ENCODE results near the gene KDM4F. TPM values are rescaled to one million over a fixed set of nuclear protein-coding genes. Genes with fewer than 3 reads are reported as not detected.

KDM4F gene
- total and polyA plus RNA-seq, 12 donors, result not detected

DNA sequence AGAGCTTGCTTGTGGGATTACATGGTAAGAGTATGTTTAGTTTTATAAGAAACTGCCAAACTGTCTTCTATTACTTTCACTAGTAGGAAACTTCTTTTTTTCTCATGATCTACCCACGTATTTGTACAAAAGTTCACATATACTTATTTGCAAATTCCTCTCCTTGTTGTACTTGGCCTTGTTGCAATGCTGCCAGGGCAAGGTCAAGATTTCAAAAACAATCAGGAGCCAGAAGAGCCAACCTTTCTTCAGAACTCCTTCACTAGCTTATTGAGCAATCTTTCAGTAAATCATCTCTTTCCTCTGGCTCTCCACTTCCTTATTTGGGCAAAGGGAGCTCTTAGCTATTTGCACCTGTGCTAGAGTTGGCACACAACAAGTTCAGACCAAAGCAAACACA lies 27.2 kb downstream of the KDM4F start:
- no peak overlapping the region for H3K4me3 ChIP-seq
- H3K27ac ChIP-seq, result peak overlapping the region in 2 of 5 donors; percentile 13 to 64
- intact Hi-C loops (cut with DNase I), result no loop called here
- H3K4me1 ChIP-seq (replicated peaks in 1 of 2), result peaks cover 24 to 38% of the 10 kb centered on the region in 2 donors
- 0 to 7% (median 5%) methylated on average over 1 of the region's 1 CpG for WGBS, 4 donors
- no peaks in the 10 kb centered on the region for H3K36me3 ChIP-seq (replicated peaks in 1 of 2)
- no peaks in the 10 kb centered on the region for H3K27me3 ChIP-seq
- peak in 6 of 7 donors; percentile 27 to 79 (median 41) for DNase-seq
- no peaks in the 10 kb centered on the region for H3K9me3 ChIP-seq (replicated peaks in 1 of 3)
- no peak for TF ChIP-seq POLR2A (IDR thresholded peaks at IDR 0.05)
- TF ChIP-seq, protein P1, sequence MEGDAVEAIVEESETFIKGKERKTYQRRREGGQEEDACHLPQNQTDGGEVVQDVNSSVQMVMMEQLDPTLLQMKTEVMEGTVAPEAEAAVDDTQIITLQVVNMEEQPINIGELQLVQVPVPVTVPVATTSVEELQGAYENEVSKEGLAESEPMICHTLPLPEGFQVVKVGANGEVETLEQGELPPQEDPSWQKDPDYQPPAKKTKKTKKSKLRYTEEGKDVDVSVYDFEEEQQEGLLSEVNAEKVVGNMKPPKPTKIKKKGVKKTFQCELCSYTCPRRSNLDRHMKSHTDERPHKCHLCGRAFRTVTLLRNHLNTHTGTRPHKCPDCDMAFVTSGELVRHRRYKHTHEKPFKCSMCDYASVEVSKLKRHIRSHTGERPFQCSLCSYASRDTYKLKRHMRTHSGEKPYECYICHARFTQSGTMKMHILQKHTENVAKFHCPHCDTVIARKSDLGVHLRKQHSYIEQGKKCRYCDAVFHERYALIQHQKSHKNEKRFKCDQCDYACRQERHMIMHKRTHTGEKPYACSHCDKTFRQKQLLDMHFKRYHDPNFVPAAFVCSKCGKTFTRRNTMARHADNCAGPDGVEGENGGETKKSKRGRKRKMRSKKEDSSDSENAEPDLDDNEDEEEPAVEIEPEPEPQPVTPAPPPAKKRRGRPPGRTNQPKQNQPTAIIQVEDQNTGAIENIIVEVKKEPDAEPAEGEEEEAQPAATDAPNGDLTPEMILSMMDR (IDR thresholded peaks at IDR 0.05), result no peak

DNA sequence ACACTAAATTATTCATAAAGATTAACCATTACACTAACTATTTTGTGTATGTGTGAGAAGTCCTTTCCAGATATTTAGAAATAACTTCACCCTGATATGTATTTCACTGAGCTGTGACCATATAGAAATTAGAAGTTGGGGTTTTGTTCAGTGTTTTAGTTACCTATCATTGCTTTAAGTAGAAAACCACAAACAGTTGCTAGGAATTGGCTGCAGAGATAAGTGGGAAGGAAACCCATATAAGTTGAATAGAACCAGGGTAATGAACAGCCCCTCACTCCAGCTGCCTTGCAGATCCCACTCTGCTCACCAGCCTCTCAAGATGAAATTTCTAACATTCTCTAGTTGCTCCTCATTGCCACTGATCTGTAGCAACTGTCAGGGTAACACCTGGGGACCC lies 27.8 kb downstream of the KDM4F start:
- no peak overlapping the region for H3K27ac ChIP-seq
- H3K36me3 ChIP-seq (replicated peaks in 1 of 2), result no peaks in the 10 kb centered on the region
- H3K27me3 ChIP-seq, result no peaks in the 10 kb centered on the region
- TF ChIP-seq POLR2A (IDR thresholded peaks at IDR 0.05), result no peak
- TF ChIP-seq, protein P1 (IDR thresholded peaks at IDR 0.05), result no peak
- H3K9me3 ChIP-seq (replicated peaks in 1 of 3), result no peaks in the 10 kb centered on the region
- intact Hi-C loops (cut with DNase I), result no loop called here
- H3K4me1 ChIP-seq (replicated peaks in 1 of 2), result peaks cover 25 to 40% of the 10 kb centered on the region in 2 donors
- no peak for DNase-seq
- no peak overlapping the region for H3K4me3 ChIP-seq

DNA sequence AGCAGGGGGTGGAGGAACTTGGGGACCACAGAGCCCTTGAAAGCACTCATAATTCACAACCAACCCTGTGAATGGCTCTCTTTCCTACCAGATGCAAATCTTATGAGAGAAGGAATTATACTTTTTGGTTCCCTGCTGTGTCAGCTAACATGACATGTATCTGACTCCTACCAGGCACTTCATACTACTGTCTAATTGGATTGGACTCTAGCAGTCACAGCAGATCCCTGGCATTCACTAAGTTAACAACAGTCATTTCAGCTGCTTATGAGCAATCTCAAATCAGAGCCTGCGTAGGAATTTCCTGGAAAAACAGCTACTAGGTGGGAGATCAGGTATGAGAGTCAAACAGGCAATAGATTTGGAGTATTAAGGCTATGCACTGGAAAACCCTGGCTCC lies 29.3 kb downstream of the KDM4F start:
- Histone ChIP-seq H3K27me3 (no peaks in the 10 kb centered on the region), H3K4me3 (no peak overlapping the region), H3K4me1 (replicated peaks in 1 of 2) (peaks cover 27 to 40% of the 10 kb centered on the region in 2 donors), H3K27ac (peak overlapping the region in 1 of 5 donors; percentile 13), H3K9me3 (replicated peaks in 1 of 3) (no peaks in the 10 kb centered on the region), H3K36me3 (replicated peaks in 1 of 2) (no peaks in the 10 kb centered on the region)
- no peak for DNase-seq
- TF ChIP-seq POLR2A (IDR thresholded peaks at IDR 0.05), result no peak
- TF ChIP-seq, protein P1 (IDR thresholded peaks at IDR 0.05), result no peak
- intact Hi-C loops (cut with DNase I), result no loop called here
- 86 to 97% (median 92%) methylated on average over 1 of the region's 1 CpG for WGBS, 4 donors

DNA sequence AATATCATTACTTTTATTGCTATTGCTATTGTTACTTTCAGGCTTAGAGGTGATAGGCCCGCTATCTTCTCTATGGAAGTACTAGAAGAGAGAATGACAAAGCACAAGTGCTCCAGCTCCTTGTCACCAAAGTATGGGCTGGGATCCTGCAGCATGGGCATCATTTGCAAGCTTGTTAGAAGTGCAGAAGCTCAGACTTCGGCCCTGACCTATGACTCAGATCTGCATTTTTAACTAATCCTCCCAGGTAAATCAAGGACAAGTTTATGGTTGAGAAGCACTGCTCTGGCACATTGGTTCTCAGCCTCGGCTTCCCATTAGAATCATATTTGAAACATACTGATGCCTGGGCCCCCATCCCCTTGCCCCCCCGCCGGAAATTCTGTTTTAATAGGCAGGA lies 31.8 kb downstream of the KDM4F start:
- DNase-seq, result peak in 1 of 7 donors; percentile 18
- TF ChIP-seq, protein P1 (IDR thresholded peaks at IDR 0.05), result no peak
- no peak for TF ChIP-seq POLR2A (IDR thresholded peaks at IDR 0.05)
- WGBS, 4 donors, result 44 to 45% (median 45%) methylated on average over 5 of the region's 5 CpGs
- no peaks in the 10 kb centered on the region for H3K9me3 ChIP-seq (replicated peaks in 1 of 3)
- H3K36me3 ChIP-seq (replicated peaks in 1 of 2), result no peaks in the 10 kb centered on the region
- H3K4me3 ChIP-seq, result no peak overlapping the region
- peak overlapping the region in 1 of 5 donors; percentile 74 for H3K27ac ChIP-seq
- no peaks in the 10 kb centered on the region for H3K27me3 ChIP-seq
- H3K4me1 ChIP-seq (replicated peaks in 1 of 2), result peaks cover 15 to 22% of the 10 kb centered on the region in 2 donors
- intact Hi-C loops (cut with DNase I), result no loop called here

All from adrenal gland (tissue), 12 donors.